Glomerular endothelial cell (primary cell): ENCODE measurements around the gene C17orf75. TPM values are rescaled to one million over a fixed set of nuclear protein-coding genes. Genes with fewer than 3 reads are reported as not detected.
"Not testable (repeated sequence)": the region's sequence is repeated elsewhere in the genome, so short reads cannot be mapped to it uniquely, and the experiment has no call there.

Source experiments
- DNase-seq: peaks from one replicate; pipeline ENCODE4 v3.0.0-alpha.2; 2011; ENCODE audit warnings: low read depth, low spot score; ENCODE audit errors: extremely low read depth
- total RNA-seq: library from RNA; depleted of rRNA; stranded (reverse); fragments of >200 nt; gene quantifications from 2 replicates; pipeline ENCODE4 v1.2.3, GENCODE V29; 2015

The C17orf75 gene
- 7.8 and 8.4 TPM in 2 replicates for total RNA-seq

- no peak for DNase-seq
Observed at GRCh38 chr17:32341857-32342602, at the start of gene C17orf75. C17orf75 (minus strand) TSS chr17:32342173; CDS start chr17:32342139, 34 bp downstream.

DNA sequence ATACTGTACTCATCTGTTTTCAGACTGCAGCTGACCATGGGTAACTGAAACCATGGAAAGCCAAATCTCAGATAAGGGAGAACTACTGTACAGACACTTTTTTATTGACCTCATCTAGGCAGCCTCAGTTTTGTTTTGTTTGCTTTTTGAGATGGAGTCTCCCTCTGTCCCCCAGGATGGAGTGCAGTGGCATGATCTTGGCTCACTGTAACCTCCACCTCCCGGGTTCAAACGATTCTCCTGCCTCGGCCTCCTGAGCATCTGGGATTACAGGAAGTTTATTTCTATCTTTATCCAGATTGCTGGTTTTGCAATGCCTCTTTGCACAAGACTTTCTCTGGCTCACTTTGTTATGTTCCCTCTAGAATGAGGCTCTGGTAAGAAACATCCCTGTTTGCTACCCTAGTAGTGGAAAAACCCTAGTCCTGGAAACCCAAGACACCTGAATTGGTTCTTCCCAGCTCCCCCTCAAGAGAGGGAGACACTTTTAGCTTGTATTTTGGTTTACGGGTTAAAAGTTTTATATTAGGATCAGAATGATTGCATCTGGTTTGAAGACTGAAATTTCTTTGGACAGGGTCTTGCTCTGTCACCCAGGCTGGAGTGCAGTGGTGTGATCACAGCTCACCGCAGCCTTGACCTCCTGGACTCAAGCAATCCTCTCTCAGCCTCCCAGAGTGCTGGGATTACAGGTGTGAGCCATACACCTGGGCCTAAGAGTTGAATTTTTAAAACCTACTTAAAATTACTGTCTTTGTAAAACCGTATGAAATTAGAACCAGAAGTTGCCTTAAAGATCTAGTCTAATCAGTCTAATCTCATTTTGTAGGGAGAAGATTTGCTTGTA, 46.9 kb upstream of the C17orf75 start:
- no peak for DNase-seq

GRCh38 chr17:32388128-32388527, 46.2 kb upstream of the C17orf75 start:
- DNase-seq, result not testable (repeated sequence)

GRCh38 chr17:32386844-32387243, 44.9 kb upstream of the C17orf75 start:
- DNase-seq, result no peak

GRCh38 chr17:32385971-32386370, 44.0 kb upstream of the C17orf75 start:
- DNase-seq, result no peak

DNA sequence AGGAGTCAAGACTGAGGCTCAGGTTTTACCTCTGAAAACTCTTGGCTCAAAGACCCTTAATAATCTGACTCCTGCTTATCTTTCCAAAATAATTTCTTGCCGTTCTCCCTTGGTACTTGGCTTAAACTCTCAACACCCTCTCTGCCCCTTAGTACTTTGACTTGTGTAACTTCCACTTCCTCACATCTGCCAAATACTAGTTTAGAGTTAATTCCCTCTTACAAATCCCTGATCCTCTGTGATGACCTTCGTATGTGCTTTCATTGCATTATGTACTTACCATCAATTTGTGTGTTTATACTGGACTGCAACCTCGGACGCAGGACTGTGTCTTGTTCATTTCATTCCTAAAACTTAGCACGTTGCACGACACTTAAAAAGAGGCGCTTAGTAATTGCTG, 43.1 kb upstream of the C17orf75 start:
- DNase-seq, result no peak

DNA sequence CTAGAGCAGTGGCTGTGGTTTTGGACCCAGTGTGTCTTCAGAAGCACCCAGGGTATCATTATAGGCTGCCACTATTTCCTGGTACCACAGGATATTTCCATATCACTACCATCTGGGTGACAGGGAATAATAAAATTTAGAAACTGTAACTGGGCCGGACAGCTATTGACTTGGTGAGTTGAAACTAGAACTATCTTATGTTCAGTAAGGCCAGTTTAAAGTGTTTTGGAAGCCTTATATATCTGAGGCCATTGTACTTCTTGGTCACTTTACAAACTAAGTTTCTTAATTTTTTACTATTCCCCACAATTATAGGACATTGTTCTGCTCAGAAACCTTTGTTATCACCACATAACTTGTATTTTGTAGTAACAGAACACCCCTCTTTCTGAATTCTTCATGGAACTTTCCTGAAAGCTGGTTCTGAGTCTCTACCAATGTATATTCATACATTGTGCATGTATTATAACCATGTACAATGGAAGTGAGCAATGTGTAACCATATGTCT, 42.0 kb upstream of the C17orf75 start:
- no peak for DNase-seq

DNA sequence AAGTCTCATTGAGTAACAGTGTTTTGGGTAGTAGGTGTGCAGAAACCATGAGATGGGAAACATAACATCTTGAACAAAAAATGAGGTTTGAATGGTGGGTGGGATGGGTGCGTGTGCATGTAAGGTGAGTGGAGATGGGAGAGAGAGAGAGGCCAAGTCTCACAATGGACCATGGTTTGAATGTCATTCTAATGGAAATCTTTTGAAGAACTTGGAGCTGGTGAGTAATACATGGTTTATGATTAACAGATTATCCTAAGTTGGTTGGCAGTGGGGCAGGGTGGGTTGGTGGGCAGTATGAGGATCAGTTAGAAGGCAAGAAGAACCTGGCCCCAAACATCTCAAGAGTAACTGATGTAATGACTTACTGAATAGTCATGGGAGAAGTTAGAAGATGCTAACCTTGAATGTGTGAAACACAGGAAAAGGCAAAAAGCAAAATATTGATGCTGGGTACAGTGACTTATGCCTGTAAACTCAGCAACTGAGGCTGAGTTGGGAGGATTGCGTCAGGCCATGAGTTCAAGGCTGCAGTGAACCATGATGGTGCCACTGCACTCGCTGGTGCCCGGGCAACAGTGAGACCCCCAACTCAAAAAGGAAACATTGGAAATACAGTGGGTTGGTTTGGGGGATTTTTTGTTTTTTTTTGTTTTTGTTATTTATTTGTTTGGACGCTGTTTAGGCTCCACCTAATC, 40.7 kb upstream of the C17orf75 start:
- DNase-seq, result no peak

DNA sequence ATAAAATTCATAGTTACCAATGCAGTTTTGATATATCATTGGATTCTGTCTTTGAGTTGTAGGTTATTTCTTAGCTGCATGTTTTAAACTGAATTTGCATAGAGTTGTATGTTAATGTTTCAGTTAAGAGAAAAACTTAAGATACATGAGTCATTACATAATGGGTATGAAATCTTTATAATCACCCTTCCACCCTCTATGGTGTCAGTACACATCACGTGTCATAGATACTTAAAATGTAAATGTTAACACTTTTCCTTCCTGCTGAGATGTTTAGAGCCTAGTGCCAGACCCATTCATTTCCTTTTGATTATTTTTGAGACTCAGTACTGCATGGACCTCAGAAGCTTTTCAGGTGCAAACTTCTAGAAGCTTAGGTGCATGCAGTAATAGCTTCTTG, 28.5 kb upstream of the C17orf75 start:
- no peak for DNase-seq

DNA sequence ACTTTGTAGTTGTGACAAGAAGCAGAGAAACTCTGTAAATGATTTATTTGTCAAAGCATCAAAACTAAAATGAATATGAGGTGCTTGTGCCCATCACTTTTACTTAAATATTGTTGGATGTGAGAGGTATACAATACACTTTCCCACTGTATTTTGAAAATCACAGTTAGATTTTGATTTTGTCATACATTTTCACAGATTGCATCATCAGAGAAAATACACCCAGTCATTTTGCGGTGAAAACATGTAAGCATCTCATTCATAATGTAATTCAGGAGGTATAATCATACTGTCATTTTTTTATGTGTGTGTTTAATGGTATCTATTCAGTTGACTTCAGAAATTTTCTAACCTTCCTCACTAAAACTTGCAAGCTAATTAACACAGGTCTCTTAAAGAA, 19.3 kb upstream of the C17orf75 start:
- no peak for DNase-seq

DNA sequence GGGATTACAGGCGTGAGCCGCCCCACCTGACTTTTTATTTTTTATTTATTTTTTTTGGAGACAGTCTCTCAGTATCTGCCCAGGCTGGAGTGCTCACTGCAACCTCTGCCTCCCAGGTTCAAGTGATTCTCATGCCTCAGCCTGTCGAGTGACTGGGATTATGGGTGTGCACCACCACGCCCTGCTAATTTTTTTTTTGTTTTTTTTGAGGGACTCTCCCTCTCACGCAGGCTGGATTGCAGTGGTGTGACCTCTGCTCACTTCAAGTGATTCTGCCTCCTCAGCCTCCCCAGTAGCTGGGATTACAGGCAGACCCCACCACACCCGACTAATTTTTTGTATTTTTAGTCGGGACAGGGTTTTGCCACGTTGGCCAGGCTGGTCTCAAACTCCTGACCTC, 15.6 kb upstream of the C17orf75 start:
- DNase-seq, result no peak

GRCh38 chr17:32356750-32357149, 14.8 kb upstream of the C17orf75 start:
- no peak for DNase-seq

DNA sequence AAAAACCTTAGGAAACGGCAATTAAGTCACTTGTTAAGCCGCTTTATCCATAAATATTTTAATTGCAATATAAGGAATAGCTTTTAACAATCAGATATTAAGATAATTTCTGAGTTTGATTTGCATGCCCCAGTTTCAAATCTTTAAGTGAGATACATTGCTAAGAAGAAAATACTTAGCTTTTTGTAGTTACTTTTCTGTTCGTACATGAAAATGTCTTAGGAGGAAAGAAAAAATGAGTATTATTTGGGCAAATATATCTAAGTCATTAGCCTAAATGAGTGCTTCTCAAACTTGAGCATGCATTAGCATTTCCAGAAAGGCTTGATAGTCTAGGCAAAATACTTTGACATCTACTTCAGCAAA, 14.4 kb upstream of the C17orf75 start:
- no peak for DNase-seq

DNA sequence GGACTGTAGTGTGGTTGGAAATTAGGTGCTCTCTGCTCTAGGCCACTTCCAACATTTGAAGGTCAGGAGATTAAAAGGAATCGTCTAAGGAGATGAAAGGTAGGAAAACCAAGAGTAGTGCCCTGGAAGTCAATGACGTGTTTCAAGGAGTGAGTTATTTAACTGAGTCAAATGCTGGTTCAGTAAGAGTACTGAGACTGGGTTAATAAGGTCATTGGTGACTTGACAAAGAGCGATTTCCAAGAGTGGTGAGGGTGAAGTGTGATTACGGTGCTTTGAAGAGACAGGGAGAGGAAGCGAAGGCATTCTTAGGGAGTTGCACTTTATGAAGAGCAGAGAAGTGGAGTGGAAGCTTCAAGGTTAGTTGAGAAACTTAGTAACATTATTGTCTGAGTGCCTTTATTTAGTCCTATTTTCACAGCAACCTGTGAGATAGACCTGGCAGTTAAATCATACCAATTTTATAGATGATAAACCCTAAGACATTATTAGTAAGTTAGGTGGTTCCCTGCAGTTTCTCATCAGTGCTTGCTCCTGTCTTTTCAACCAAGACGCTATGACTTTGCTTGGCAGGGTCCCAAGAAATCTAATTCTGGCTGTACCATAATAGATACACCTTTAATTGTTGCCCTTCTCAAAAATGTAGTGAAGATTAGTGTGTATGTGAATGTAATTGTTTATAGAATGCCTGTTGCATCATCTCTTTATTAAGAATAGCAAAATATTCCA, 13.8 kb upstream of the C17orf75 start:
- no peak for DNase-seq

DNA sequence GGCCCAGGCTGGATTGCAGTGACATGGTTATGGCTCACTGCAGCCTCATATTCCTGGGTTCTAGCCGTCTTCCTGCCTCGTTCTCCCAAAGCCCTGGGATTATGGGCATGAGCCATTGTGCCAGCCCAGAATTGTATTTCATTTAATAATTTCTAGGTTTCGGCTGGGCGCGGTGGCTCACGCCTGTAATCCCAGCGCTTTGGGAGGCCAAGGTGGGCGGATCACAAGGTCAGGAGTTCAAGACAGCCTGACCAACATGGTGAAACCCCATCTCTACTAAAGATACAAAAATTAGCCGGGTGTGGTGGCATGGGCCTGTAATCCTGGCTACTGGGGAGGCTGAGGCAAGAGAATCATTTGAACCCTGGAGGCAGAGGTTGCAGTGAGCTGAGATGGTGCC, 10.8 kb upstream of the C17orf75 start:
- not testable (repeated sequence) for DNase-seq

DNA sequence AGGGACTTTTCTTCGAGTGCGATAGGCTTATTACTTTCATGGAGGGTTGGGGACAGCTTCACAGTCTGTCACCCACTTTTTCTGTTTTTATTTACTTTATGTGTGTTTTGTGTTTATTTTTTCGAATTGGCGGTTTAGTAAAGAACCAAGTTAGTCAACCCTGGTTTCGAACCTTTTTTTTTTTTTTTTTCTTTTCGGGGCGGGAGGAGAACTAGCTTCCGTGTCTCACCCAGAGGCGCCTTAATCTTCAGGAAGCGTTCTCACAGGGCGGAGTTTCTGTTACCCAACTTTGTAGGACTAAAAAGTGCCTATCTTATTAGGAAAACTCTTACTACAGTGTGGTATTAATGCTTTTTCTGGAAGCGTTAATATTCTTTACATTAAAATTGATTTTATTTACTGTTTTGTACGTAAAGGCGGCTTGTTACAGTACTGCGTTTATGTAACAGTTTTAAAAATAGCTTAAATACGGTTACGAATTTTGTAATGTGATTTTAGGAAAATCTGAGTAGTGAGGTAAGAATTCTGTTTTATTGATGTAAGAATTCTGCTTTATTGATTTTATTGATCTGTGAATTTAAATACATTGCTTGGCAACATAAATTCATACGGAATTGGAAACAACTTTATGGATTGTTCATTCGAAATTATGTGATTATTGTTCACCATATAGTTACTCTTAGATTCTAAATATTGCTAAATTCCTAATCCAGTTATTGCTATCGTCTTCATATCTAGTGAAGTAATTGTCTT, 8.9 kb upstream of the C17orf75 start:
- DNase-seq, result no peak

GRCh38 chr17:32349854-32350665, 8.1 kb upstream of the C17orf75 start, which contains the start of gene ZNF207:
ZNF207 (plus strand) TSS chr17:32350157; CDS start chr17:32350286, 129 bp downstream.
- DNase-seq, result peak; percentile 80

- no peak for DNase-seq
Observed at GRCh38 chr17:32349503-32349853, 7.5 kb upstream of the C17orf75 start.

GRCh38 chr17:32348483-32348800, 6.5 kb upstream of the C17orf75 start:
- no peak for DNase-seq
